H7 (cell line): ENCODE data around the gene HEPN1. TPM values are rescaled to one million over a fixed set of nuclear protein-coding genes. Genes with fewer than 3 reads are reported as not detected.

Source experiments
- DNase-seq: peaks from one replicate; pipeline ENCODE4 v3.0.0; 2012
- H3K27me3 ChIP-seq: 2 replicates; pipeline ENCODE4 v1.6.0; 2011; ENCODE audit warnings: mild to moderate bottlenecking, low read length; ENCODE audit not compliant: control insufficient read depth, insufficient read depth
- H3K36me3 ChIP-seq: replicated peaks from 2 replicates; pipeline ENCODE4 v1.5.1; 2011; ENCODE audit warnings: low read length; ENCODE audit not compliant: control insufficient read depth, insufficient read depth
- H3K4me3 ChIP-seq: 2 replicates; pipeline ENCODE4 v1.5.1; 2011; ENCODE audit warnings: low read depth, mild to moderate bottlenecking, control low read depth, low read length, moderate library complexity; ENCODE audit not compliant: insufficient read depth
- total RNA-seq: library from RNA; depleted of rRNA; stranded (reverse); fragments of >200 nt; shearing (Covaris generic); gene quantifications from 2 replicates; pipeline ENCODE4 v1.2.3, GENCODE V29; 2014

Gene HEPN1
- total RNA-seq, 1 experiment from 2014 or later: not detected

GRCh38 chr11:124937336-124937935, 18.4 kb downstream of the HEPN1 start:
- H3K27me3 ChIP-seq: peaks cover 1% of the 10 kb centered on the region; the same call in 1 of the 2 replicates
- DNase-seq: no peak
- H3K36me3 ChIP-seq: no peaks in the 10 kb centered on the region
- H3K4me3 ChIP-seq: no peak overlapping the region

DNA sequence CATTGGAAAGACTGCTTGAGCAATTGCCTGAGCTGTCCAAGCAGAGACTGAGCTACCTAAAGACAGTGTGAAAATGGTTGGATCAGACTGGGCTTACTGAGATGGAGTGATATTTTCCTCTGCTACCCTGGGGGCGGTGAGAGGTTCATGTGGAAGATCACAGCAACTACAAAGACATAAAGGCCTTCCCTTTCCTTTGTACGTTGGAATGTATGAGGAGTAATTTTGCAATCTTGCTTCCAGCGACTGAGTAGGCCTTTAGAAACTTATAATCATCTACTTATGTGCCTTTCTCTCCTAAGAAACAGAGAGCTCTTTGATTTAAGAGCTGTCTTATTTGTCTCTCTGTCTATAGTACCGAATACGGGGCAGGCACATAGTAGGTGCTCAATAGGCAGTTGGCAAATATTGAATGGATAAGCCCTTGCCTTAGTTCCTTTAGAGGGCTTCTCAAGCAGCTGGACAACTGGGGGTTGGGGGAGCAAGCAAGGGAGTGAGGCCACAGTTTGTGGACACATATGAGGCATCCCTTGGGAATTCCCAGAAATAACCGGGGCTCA, 19.2 kb downstream of the HEPN1 start:
- peaks cover 1% of the 10 kb centered on the region; the same call in 1 of the 2 replicates for H3K27me3 ChIP-seq
- no peak for DNase-seq
- no peak overlapping the region for H3K4me3 ChIP-seq
- no peaks in the 10 kb centered on the region for H3K36me3 ChIP-seq

DNA sequence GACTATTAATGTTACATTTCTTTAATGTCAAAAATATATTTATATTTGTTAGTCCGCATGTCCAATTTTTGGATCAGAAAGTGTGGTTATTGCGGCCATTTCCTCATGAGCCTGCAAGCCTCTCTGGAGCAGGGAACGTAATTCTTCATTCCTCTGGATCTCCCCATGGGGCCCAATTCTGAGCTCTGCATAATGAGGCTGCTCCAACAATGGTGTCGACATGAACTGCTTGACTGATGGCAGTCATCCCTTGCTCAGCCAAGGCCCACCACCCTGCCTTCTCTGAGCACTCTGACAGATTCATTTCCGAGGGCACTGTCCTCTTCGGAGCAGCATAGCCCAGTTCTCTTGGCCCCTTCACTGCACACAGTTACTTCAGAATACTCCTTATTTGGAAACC, 19.9 kb downstream of the HEPN1 start:
- Histone ChIP-seq H3K27me3 (peaks cover 1% of the 10 kb centered on the region; the same call in 1 of the 2 replicates), H3K36me3 (no peaks in the 10 kb centered on the region), H3K4me3 (no peak overlapping the region)
- no peak for DNase-seq

GRCh38 chr11:124941703-124942102, 22.7 kb downstream of the HEPN1 start:
- Histone ChIP-seq H3K36me3 (no peaks in the 10 kb centered on the region), H3K27me3 (no peaks in the 10 kb centered on the region; the same call in 1 of the 2 replicates), H3K4me3 (no peak overlapping the region)
- no peak for DNase-seq

GRCh38 chr11:124942466-124943253, 23.6 kb downstream of the HEPN1 start:
- H3K4me3 ChIP-seq: no peak overlapping the region
- no peak for DNase-seq

DNA sequence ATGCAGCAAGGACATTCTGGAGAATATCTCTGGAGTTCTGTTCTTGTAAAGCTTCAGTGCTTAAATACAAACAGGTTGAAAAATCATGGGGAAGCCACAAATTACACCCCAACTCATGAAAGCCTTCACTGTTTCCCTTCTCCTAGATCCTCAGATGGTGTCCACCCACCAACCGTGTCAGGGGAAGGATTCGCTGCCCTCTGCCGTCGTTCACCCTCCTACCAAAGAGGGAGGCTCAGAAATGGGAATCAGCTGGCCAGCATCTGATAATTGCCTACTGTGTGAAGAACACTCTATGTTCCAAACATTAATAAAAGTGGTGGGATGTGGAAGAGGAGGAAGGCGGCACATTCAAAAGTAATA, 24.2 kb downstream of the HEPN1 start:
- H3K27me3 ChIP-seq: no peaks in the 10 kb centered on the region; the same call in 1 of the 2 replicates
- no peaks in the 10 kb centered on the region for H3K36me3 ChIP-seq
- DNase-seq: no peak
- H3K4me3 ChIP-seq: no peak overlapping the region

More at GRCh38 chr11:124942466-124943253, 23.6 kb downstream of the HEPN1 start:
- Histone ChIP-seq H3K27me3 (no peaks in the 10 kb centered on the region; the same call in 1 of the 2 replicates), H3K36me3 (no peaks in the 10 kb centered on the region)

- no peaks in the 10 kb centered on the region; the same call in 1 of the 2 replicates for H3K27me3 ChIP-seq
- no peak for DNase-seq
- no peak overlapping the region for H3K4me3 ChIP-seq
- H3K36me3 ChIP-seq: no peaks in the 10 kb centered on the region
These were observed 24.7 kb downstream of the HEPN1 start for GRCh38 chr11:124943741-124944140.

GRCh38 chr11:124944565-124944964, 25.5 kb downstream of the HEPN1 start:
- no peaks in the 10 kb centered on the region for H3K36me3 ChIP-seq

DNA sequence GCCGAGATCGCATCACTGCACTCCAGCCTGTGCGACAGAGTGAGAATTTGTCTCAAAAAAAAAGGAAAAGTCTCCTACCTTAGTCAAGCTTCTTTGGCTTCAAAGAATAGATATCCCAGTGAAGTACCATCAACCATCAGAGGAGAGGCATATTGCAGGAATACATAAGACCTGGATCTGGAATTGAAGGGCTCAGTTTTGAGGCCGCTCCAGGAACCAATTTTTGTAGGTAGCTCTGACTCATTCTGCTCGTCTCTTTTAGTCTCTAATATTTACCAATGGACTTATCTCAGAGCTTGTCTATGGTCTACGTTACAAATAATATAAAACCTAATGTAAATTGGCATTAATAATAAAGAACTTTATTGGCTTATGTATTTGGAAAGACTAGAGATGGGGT, 26.8 kb downstream of the HEPN1 start:
- H3K36me3 ChIP-seq: no peaks in the 10 kb centered on the region
- H3K27me3 ChIP-seq: peaks cover 2% of the 10 kb centered on the region
- no peak overlapping the region for H3K4me3 ChIP-seq
- no peak for DNase-seq

More at GRCh38 chr11:124944565-124944964, 25.5 kb downstream of the HEPN1 start:
- Histone ChIP-seq H3K4me3 (no peak overlapping the region), H3K27me3 (peaks cover 2% of the 10 kb centered on the region)
- no peak for DNase-seq

DNA sequence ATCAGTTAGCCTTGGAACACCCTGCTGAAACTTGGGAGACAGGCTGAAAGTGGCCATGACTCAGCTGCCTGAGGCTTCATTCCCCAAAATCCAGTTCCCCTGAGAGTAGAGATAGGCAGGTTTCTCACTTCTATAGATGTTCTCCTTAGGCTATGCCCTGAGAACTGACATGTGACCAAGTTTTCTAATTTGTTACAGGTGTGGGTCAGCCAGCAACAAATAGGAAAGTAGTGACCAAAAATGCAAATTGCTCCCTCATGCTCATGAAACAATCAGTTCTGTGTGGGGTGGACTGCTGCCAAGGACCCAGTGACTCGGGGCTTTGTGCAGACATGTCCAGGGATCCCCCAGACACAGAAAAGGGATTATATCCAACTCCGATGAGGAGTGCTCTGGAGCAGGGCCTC, 27.7 kb downstream of the HEPN1 start:
- no peak overlapping the region for H3K4me3 ChIP-seq
- peaks cover 2% of the 10 kb centered on the region for H3K27me3 ChIP-seq
- DNase-seq: no peak
- H3K36me3 ChIP-seq: no peaks in the 10 kb centered on the region

GRCh38 chr11:124950601-124951330, 31.7 kb downstream of the HEPN1 start:
- no peak overlapping the region for H3K4me3 ChIP-seq
- no peaks in the 10 kb centered on the region for H3K36me3 ChIP-seq
- no peak for DNase-seq
- H3K27me3 ChIP-seq: peaks cover 2% of the 10 kb centered on the region

DNA sequence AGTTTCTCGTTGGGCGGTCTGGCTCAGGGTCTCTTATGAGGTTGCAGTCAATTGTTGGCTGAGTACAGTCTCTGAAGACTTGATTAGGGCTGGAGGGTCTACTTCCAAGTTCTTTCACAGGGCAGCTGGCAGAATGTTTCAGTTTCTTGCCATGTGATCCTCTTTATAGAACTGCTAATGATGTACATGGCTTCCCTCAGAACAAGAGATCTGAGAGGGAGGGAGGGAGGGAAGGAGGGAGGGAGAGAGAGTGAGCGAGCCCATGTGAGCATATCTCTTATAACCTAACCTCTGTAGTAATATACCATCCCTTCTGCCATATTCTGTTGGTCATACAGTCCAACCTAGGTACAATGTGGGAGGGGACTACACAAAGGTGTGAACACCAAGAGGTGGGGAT, 32.3 kb downstream of the HEPN1 start:
- H3K27me3 ChIP-seq: peaks cover 2% of the 10 kb centered on the region
- H3K36me3 ChIP-seq: no peaks in the 10 kb centered on the region
- no peak overlapping the region for H3K4me3 ChIP-seq
- DNase-seq: no peak

DNA sequence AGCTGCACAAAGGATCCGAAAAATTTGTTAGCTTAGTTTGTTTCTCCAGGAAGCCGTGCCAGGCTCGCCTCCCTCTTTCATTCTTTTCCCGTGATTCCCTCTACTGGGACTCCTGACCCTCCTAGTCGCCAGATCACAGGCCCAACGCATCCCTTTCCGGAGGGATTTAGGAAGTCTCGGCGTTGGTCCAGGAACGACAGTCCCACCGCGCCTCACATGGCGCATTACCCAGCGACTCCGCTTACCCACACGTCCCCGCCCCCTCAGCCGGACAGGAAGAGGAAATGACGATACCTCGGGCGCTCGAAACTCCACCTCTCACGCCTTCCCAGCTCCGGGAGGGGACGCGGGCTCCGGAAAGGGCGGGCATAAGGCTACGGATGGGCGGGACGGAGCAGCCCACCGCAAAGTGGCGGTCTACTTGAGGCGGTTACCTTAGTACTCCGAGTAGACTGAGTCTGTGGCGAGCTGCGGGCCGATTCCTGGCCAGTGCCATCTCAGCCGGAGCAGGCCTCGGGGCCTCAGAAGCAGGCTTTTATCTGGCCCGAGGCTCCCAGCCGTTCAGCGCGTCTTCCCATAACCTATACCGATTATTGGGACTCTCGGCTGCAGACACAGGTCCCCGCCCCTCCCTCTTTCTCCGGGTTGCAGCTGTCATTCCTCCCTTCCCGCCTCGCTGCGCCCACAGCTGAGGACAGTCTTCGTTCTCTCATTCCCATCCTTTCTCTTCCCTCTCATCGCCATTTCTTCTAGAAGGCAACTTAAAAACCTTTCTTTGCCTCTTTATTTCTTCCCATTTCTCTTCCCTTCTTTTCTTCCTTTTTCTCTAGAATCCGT, 34.9 kb downstream of the HEPN1 start, which contains the start of gene CCDC15:
TSS of gene CCDC15 (plus strand) at position 450 of the 837 bp plus-strand sequence. CDS start 531 bp downstream, outside the sequence.
- peak; percentile 84 for DNase-seq
- no peaks in the 10 kb centered on the region for H3K36me3 ChIP-seq
- peak within 1 kb of the TSS; percentile 65 for H3K4me3 ChIP-seq
- H3K27me3 ChIP-seq: peaks cover 2% of the 10 kb centered on the region; the same call in 1 of the 2 replicates

DNA sequence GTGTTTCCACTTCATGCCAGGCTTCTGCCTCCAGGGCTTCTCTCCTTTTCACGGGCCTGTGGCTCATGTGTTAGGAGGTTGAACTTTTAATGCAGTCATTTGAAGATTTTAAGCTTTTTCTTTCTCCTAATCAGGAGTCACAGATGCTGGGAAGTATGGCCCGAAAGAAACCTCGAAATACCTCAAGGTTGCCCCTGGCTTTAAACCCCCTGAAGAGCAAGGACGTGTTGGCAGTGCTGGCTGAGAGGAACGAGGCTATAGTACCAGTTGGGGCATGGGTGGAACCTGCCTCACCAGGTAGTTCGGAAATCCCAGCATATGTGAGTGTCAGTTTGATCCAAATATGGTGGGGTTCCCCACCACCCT, 35.5 kb downstream of the HEPN1 start:
- peak; percentile 3 for DNase-seq
- Histone ChIP-seq H3K4me3 (peak overlapping the region; percentile 65), H3K36me3 (no peaks in the 10 kb centered on the region), H3K27me3 (peaks cover under 1% of the 10 kb centered on the region; the same call in 1 of the 2 replicates)
